Stimulated activated CD8-positive, alpha-beta memory T cell treated with anti-CD3 and anti-CD28 coated beads, Interleukin-7, amount 100 ng/mL, for 24 hours (primary cell): Measurements from ENCODE around the gene RPTOR.
"Not testable (repeated sequence)": the region's sequence is repeated elsewhere in the genome, so short reads cannot be mapped to it uniquely, and the experiment has no call there.

Experiments
- DNase-seq: peaks from one replicate; pipeline ENCODE4 v3.0.0-alpha.2; 2020; ENCODE audit warnings: low read depth

RPTOR gene

DNA sequence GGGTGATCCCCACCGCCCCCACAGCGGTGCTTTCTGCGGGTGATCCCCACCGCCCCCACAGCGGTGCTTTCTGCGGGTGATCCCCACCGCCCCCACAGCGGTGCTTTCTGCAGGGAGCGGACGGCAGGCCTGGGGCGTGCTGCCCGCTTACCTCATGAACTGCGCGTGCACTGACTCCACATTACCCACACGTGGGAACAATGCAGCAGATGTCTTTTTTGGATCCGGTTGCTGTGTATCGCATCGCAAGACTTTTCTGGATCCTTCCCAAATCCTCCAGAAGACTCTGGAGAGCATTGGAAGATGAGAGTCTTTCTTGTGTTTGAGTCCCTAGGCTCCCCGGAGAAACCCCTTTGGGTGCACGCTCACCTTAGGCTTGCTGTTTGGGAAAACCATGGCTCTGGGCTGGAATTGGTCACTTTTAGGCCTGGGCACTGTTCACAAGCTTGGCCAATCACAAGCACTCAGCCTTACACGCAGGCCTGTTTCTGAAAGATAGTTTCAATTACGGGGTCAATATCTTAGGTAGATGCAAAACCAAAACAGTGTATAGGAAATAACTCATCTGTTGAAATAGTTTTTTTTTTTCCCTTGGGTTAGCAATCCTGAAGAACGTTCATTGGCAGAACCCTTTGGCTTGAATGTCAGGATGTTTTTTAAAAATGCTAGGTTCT lies 201.8 kb downstream of the RPTOR start:
- DNase-seq, result no peak

DNA sequence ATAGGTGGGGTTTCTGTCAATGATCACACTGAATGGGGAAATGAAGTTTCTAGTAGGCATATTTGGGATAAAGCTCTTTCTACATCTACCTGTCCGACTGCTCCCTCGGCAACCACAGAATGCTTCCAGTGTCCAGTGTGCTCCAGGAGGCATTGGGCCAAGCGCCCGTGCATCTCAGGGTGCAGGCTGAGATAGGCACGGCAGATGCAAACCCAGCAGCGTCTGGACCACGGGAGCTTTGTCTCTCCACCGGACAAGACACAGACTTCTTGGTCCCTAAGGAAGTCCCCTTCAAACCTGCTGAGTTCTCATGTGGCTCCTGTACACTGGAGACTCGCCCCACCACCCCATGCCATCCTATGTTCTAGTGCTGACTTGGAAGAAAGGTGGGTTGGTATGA lies 202.8 kb downstream of the RPTOR start:
- no peak for DNase-seq

DNA sequence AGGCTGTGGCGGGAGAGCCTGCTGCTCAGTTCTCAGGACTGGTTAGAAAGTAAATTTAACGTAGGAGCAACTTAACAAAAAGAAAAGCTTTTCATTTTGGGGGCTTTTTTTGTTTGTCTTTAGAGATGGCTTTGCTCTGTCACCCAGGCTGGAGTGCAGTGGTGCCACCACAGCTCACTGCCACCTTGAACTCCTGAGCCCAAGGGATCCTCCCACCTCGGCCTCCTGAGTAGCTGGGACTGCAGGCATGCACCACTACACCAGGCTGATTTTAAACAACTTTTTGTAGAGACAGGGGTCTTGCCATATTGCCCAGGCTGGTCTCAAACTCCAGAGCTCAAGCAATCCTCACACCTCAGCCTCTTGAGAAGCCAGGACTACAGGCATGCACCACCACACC lies 205.0 kb downstream of the RPTOR start:
- no peak for DNase-seq

DNA sequence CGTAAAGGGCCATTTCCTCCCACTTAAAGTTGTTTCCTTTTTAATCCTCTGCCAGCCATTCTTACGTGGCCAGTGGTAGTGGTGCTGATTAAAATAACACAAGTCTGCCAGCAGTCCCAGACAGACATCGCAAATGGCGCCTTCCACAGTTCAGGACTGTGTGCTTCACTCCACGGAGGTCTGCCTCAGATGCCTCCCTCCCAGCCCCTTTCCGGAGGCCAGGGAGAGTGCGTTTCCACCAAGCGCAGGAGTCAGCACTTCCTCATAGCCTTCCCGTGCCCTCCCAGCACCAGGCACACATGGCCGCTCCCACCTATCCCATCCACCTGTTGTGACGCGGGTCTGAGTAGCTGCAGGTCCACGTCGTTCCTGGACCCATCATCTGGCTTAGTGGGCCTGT lies 205.6 kb downstream of the RPTOR start:
- no peak for DNase-seq

DNA sequence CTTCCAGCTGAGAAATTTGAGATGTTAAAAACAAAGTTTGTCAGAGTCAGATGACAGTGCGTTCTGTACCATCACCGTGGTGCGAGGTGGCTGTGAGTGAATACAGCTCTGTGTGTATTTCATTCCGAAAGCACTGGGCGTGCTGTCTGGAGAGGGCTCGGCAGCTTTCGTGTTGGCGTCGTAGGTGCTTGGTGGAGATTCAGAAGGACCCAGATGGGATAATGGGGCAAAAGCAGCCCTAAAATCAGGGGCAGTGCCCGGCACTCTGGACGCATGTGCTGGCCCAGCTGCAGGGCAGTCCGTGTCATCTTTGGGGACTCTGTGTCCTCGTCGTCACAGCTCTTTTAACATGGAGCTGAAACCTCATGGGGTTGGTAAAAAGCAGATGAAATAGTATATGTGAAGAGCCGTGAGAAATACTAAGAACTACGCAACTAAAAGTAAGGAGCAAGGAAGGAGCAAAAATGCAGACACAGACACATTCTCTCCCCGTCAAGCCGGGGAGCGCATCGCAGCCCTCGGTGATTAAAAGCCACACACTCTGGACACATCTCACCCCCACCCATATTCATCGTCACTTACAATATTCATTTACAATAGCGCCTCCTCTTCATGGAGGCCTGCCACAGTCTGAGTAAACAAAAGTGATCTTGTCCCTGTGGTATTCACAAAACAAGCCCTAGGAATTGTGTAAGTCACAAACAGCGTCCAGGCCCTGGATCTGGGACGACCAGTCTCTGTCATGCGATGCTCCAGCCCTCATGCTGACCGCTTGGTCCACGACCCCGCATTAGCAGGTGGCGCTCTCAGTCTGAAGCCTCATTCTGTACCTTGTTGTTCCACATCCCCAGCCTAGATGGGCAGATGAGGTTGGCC lies 206.7 kb downstream of the RPTOR start:
- no peak for DNase-seq

DNA sequence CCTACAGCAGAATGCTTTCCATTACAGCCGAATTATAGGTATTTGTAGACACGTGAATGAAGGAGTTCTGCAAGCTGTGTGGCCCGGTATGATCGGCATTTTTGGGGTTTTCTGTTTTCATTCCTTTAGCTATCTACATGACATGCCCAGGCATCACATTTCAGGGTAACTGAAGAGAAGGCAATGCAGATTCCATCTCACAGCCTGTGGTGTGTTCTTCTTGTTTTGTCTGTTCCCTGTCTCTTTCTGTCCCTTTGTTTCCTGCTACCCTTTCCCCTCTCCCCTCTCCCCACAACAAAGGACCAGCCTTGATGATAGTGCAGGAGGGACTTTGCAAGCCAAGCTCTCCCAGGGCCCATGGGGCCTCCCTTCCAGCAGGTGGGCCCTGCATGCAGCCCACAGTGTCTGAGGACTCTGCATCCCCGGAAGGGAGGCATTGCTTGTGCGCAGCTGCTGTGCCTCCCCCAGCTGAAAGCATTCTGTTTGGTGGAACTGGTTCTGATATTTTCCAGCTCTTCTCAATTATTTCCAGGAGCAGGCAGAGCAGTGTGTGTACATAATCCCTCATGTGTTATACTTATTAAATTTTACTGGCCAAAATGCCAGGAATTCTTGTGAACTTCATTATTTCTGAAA lies 207.4 kb downstream of the RPTOR start:
- DNase-seq, result no peak

DNA sequence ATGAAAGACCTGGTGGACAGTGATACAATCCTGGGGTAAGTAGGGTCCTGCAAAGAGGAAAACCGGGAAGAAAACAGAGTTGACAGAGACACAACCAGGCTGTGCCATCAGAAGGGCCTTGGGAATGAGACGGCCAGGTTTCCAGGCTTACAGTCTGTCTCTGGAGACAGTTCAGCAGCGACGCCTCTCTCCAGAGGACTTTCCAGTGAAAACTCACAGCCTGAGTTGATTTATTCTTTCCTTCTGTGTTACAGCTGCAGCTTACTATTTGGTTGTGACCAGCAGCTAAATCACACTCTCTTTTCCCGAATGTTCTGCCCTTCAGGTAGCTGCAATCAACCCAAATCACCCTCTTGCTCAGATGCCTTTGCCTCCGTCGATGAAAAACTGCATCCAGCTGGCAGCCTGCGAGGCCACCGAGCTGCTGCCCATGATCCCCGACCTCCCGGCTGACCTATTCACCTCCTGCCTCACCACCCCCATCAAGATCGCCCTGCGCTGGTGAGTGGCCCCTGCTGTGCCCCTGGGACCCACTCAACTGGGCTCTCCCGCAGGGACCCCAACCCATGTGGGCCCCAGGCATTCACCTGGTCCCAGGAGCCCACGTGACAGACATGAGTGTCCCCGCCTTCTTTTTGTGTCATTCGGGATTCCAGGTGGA lies 209.2 kb downstream of the RPTOR start:
- DNase-seq, result no peak

DNA sequence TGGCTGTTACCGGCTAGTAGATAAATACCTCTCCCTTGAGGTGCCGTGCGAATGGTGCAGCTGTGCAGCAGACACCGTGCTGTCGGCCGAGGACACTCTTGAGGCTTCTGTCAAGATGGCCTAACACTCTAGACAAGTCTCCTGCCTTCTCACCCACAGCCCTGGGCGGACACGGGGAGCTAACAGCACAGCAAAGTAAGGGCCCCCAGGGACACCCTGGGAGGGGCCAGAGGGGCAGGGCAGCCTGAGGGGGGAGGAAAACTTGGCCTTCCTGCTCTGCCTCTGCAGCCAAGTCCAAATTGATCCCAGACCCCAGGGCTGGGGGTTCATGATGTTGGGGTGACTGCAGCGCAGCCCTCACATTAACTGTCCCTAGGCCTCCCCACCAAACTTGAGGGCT lies 210.2 kb downstream of the RPTOR start:
- DNase-seq, result no peak

DNA sequence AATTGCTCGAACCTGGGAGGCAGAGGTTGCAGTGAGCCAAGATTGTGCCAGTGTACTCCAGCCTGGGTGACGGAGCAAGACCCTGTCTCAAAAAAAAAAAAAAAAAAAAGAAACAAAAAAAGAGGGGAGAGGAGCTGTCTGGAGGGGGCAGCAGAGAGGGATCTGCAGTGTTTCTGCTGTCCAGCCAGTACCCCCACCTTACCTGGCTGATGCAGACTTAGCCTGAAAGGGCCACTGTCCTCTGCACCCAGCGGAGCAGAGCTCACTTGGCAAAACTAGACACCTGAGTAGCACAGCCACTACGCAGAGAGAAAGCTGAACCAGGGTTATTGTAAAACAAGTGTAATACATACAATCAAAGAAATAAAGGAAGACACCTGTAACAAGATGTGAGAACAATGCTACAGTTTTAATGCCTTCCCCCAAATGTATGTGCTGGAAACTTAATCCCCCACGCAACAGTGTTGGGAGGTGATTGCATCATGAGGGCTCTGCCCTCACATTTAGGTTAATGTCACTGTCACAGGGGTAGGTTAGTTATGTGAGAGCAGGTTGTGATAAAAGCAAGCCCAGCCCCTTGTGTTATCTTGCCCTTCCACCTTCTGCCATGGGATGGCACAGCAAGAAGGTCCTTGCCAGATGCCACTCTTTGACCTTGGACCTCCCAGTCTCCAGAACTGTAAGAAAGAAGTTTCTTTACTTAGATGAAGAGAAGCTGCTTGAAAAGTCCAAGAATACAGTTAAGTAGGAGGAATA lies 211.2 kb downstream of the RPTOR start:
- no peak for DNase-seq

DNA sequence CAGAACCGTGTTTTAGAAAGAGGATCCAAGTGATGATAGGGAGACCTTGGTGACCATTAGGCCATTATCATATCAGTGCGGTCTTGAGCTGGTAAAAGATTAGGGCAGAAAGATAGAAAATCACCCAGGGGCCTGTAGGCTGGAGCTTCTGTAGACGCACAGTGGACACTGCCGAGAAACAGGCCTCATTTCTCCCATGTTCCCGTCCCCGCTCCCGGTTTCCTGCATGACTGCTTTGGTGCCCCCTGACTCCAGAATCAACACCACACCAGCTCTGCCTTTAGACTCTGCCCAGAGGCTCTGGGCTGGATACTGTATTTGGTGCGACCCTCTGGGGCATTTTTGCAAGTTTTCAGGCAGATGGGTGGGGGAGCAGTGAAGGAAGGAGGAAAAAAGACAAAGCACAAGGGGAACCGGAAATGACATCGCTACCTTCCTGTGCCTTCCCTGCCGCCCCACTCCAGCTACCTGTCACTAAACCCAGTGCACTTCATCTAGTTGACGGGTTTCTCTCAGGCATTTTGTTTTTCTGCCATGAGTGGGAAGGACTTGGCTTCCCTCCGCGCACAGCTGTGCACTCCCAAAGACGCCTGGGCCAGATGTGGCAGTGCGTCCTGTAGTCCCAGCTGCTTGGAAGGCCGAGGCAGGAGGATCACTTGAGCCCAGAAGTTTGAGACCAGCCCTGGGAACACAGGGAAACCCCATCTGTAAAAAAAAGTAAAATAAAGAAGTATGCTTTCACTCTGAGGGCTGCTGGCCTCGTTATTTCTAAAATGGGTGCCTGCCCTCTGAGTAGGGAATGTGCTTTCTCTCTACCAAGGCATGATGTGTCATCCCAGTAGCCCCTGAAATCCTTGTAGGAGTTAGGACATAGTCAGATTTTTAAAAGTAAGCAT lies 214.1 kb downstream of the RPTOR start:
- DNase-seq, result no peak

DNA sequence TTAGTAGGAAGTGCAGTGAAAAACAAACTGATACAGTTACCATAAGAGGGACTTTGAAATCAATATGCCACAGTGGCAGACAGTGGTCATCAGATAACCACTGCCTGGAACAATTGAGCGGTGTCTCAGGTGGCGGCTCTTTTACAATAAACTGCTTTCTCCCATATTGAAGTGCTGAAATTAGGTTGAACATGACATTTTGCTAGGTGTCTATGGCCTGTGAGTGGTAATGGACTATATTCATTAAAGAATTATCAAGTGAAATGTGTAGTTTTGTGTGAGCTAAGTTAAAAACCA lies 214.7 kb downstream of the RPTOR start:
- DNase-seq, result no peak

DNA sequence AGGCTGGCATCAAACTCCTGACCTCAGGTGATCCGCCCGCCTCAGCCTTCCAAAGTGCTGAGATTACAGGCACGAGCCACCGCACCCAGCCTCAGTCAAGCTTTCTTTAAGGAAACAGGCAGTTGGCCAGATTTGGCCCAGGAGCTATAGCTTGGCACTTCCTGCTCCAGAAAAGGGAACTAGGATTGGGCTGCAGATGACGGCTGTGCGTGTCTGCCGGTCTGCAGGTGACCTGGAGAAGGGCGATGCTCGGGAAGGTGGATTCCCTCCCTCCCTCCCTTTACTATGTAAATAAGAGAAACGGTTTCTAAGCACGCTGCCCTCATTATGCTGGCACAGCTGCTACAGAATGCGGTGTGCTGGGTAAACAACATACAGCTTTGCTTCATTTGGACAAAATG lies 215.9 kb downstream of the RPTOR start:
- DNase-seq, result no peak

DNA sequence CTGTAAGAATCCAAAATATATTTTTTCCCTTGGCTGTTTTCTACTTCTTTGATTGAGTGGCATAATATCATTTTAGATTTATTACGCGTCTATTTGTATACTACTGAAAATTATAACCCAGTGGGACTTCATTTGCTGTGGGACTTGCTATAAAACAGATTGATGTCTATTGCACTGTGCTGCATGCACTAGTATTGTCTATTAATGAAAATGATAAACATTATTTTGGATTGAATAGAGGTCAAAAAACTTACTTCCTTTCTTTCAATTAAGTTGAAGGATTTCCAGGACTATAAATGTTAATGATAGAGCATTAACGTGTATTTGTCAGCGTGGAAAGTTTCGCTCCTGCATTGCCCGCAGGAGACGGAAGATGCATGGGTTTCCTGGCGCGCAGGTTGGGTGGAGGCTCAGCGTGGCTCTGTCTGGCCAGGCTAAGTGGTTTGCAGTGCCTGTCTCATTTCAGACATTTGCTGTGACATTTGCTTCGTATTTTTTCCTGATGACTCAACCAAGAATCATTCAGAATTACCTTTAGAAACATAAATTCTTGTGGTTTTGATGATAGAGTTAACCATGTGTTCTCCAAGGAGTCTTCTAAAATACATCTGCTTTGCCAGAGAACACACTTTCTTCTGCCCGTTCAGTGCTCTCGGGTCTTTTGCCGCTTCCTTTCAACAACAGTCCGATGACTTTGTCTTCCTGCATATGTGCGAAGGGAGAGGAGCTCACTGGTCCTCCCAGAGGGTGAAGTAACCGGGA lies 216.7 kb downstream of the RPTOR start:
- DNase-seq, result no peak

DNA sequence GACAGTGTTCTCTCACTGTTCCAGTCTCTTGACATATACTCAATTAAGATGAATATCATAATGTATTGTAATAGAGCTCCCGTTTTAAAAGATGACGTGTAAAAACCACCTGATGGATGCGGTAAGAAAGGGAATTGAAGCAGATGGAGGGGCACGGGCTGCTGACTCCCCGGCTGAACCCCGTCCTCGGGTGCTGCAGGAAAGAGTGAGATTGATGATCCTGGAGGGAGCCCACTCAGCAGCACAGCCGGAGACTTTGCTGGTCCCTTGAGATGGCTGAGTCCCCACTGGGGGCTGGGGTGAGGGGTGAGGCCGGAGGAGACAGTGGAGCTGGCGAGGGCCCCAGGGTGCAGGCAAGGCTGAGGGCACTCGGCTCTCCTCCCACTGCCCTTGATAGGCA lies 217.4 kb downstream of the RPTOR start:
- no peak for DNase-seq

DNA sequence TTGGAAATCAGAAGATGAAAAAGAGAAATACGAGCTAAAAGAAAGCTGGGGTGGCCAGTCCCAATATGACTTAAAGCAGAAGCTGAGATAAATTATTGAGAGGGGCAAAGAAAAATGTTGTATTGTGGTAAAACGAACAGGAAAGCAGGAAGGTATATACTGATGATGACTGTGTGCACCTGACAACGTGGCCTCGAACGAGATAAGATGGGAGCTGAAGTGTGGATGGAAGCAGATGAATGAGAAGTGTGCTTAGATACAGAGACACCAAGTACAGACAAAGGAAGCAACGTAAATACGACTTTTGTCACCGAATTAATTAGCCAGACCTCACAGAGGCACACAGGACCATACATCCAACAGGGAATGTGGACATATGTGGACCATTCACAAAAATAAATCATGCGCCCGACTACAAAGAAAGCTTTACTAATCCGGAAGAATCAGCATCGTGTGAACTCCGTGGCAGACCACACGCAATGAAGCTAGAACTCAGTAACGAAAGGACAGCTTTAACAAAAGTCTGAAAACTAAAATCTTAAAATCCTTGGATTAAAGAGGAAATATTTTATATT lies 218.7 kb downstream of the RPTOR start:
- DNase-seq, result no peak

DNA sequence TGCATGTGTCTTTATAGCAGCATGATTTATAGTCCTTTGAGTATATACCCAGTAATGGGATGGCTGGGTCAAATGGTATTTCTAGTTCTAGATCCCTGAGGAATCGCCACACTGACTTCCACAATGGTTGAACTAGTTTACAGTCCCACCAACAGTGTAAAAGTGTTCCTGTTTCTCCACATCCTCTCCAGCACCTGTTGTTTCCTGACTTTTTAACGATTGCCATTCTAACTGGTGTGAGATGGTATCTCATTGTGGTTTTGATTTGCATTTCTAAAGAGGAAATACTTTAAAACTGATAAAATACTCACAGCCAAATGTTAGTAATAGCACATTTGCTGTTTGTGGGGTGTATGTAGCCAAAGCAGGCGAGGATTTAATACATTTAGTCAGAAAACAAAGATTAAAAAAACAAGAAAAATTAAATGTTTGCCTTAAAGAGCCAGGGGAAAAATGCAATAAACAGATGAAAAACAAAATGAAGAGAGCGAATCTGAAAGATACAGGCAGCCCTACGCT lies 220.0 kb downstream of the RPTOR start:
- DNase-seq, result not testable (repeated sequence)

DNA sequence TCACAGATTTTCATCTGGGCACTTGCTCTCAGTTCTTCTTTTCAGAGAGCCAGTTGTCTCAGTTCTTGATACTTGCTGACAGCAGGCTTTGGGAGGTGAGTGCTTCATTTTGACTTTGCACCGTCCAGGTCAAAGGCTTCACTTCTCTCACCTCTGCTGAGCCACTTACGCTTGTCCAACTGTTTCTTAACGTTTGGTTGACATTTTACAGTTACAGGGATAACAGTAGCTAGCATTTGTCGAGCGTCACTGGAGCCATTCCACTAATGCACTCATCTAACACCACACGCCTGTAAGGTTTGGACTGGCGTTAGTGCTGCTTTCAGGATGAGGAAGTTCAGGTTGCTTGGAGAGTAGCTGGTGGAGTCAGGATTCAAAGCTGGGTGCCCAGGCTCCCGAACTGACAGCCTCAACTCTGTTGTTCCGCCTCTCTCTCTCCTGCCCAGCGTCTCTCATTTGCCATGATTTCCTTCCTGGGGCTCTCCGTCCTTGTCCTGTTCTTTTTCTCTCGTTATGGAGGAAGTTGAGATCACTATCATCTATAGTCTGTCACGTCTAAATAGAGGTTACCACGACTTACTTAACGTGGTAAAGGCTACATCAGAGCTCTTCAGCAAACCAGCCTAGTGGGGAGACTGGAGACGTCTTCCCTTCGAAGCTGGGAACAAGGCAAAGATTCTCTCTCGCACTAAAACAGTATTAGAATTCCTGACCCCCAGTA lies 220.8 kb downstream of the RPTOR start:
- DNase-seq, result no peak

DNA sequence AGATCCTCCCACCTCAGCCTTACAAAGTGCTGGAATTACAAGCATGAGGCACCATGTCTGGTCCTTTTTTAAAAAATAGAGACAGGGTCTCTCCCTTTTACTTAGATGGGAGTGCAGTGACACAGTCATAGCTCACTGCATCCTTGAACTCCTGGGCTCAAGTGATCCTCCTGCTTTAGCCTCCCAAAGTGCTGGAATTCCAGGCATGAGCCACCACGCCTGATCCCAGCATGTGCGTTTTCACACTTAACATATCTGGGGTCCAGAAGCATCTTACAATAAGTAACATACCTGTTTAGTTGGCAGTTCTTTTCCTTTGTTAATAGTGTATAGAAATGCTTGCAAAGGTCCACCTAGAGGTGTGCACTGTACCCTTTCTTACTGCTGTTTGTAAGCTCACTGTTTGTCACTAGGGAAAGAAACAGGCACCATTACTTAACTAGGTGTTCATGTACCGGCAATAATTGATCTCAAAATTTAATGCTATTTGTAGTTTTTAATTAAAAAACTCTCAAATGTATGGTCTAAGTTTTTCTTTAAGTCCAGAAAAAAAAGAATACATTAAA lies 221.7 kb downstream of the RPTOR start:
- DNase-seq, result no peak

DNA sequence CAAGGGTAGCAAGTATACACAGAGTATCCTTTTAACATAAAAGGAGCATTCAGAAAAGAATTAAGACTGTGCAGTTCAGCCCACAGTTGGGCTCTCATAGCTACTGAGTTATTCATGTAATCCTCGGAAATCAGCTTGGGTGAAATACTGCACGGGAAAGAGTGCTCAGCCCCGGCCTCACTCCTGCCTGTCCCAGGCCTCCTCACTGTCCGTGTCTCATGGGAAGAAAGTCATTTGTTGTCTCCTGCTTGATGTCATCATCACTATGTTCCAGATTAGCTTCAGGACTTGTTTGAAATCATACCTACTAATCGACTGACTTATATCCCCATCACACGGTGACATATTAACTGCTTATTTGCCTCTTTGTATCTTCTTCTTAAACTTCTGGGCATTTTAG lies 223.8 kb downstream of the RPTOR start:
- no peak for DNase-seq
